ENCODE measurements around the gene BICD2. TPM values are rescaled to one million over a fixed set of nuclear protein-coding genes. Genes with fewer than 3 reads are reported as not detected.

BICD2 gene
- total and polyA plus RNA-seq, 4 donors, result 2.5 to 16.0 (median 11.2) TPM

- peaks cover 0 to 9% (median 4%) of the 10 kb centered on the region in 4 donors for H3K4me1 ChIP-seq (ENCODE audit: control insufficient read depth in 4 of 4, insufficient read depth in 4 of 4, low read length in 3 of 4)
Observed at GRCh38 chr9:92745331-92745730, 19.3 kb downstream of the BICD2 start.

DNA sequence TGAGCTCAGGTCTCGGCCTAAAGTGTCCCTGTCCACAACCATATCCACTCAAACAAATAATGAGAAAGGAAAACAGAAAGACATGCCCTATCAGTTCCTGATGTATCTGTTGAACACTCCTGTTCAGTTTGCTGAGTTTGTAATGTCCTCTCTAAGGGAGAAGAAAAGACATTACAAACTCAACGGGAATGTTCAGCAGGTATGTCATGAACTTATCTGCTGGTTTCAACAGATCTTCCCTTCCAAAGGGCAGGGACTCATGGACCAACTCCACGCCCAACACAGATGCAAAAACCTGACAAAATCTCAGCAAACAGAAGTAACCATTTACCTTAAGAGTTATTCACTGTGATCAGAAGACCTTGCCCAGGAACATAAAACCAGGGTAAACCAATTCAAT is 23.7 kb downstream of the BICD2 start:
- WGBS, result 72% methylated on average over 3 of the region's 3 CpGs
- Histone ChIP-seq H3K27ac (ENCODE audit: low read depth in 1 of 2, low read length in 2 of 2) (peak overlapping the region; percentile 56 to 73), H3K9me3 (ENCODE audit: control insufficient read depth in 4 of 4, low read length in 3 of 4) (no peaks in the 10 kb centered on the region), H3K27me3 (ENCODE audit: control insufficient read depth in 4 of 4, insufficient read depth in 4 of 4, low read length in 3 of 4) (no peaks in the 10 kb centered on the region), H3K9ac (ENCODE audit: low read depth in 1 of 2, low read length in 2 of 2) (no peak overlapping the region), H3K36me3 (ENCODE audit: control insufficient read depth in 4 of 4, insufficient read depth in 3 of 4, low read depth in 1 of 4, low read length in 3 of 4) (no peaks in the 10 kb centered on the region), H3K4me1 (ENCODE audit: control insufficient read depth in 4 of 4, insufficient read depth in 4 of 4, low read length in 3 of 4) (peaks cover 0 to 8% (median 1%) of the 10 kb centered on the region in 4 donors), H3K4me3 (ENCODE audit: low read depth in 1 of 3, low read length in 3 of 3) (no peak overlapping the region)
- no peak for DNase-seq (ENCODE audit: low spot score)
- no peak for TF ChIP-seq GABPA (IDR thresholded peaks at IDR 0.05 in 1 of 2, conservative IDR thresholded peaks at IDR 0.05 in 1 of 2)
- no peak for TF ChIP-seq JUND (IDR thresholded peaks at IDR 0.05)
- TF ChIP-seq MAX (IDR thresholded peaks at IDR 0.05), result no peak
- TF ChIP-seq HNF4G (IDR thresholded peaks at IDR 0.05), result no peak
- TF ChIP-seq TAF1 (conservative IDR thresholded peaks at IDR 0.05), result no peak
- TF ChIP-seq, protein P1, sequence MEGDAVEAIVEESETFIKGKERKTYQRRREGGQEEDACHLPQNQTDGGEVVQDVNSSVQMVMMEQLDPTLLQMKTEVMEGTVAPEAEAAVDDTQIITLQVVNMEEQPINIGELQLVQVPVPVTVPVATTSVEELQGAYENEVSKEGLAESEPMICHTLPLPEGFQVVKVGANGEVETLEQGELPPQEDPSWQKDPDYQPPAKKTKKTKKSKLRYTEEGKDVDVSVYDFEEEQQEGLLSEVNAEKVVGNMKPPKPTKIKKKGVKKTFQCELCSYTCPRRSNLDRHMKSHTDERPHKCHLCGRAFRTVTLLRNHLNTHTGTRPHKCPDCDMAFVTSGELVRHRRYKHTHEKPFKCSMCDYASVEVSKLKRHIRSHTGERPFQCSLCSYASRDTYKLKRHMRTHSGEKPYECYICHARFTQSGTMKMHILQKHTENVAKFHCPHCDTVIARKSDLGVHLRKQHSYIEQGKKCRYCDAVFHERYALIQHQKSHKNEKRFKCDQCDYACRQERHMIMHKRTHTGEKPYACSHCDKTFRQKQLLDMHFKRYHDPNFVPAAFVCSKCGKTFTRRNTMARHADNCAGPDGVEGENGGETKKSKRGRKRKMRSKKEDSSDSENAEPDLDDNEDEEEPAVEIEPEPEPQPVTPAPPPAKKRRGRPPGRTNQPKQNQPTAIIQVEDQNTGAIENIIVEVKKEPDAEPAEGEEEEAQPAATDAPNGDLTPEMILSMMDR (IDR thresholded peaks at IDR 0.05; ENCODE audit: low read depth, low read length, missing input control), result no peak
- TF ChIP-seq, protein P2, sequence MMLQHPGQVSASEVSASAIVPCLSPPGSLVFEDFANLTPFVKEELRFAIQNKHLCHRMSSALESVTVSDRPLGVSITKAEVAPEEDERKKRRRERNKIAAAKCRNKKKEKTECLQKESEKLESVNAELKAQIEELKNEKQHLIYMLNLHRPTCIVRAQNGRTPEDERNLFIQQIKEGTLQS (IDR thresholded peaks at IDR 0.05), result no peak
- no peak for TF ChIP-seq REST (IDR thresholded peaks at IDR 0.05)
- no peak for TF ChIP-seq FOXA1 (IDR thresholded peaks at IDR 0.05)

More at GRCh38 chr9:92745331-92745730, 19.3 kb downstream of the BICD2 start:
- H3K27me3 ChIP-seq (ENCODE audit: control insufficient read depth in 4 of 4, insufficient read depth in 4 of 4, low read length in 3 of 4), result no peaks in the 10 kb centered on the region
- H3K9me3 ChIP-seq (ENCODE audit: control insufficient read depth in 4 of 4, low read length in 3 of 4), result no peaks in the 10 kb centered on the region
- 90% methylated on average over 4 of the region's 4 CpGs for WGBS
- DNase-seq (ENCODE audit: low spot score), result no peak
- H3K27ac ChIP-seq (ENCODE audit: low read depth in 1 of 2, low read length in 2 of 2), result no peak overlapping the region
- no peaks in the 10 kb centered on the region for H3K36me3 ChIP-seq (ENCODE audit: control insufficient read depth in 4 of 4, insufficient read depth in 3 of 4, low read depth in 1 of 4, low read length in 3 of 4)
- TF ChIP-seq, protein P1 (IDR thresholded peaks at IDR 0.05; ENCODE audit: low read depth, low read length, missing input control), result no peak
- no peak for TF ChIP-seq HNF4A (conservative IDR thresholded peaks at IDR 0.05)
- TF ChIP-seq RXRA (IDR thresholded peaks at IDR 0.05), result no peak
- TF ChIP-seq REST (IDR thresholded peaks at IDR 0.05), result no peak
- no peak for TF ChIP-seq SP1 (IDR thresholded peaks at IDR 0.05)
- TF ChIP-seq, protein P2 (IDR thresholded peaks at IDR 0.05), result no peak
- TF ChIP-seq MAX (IDR thresholded peaks at IDR 0.05), result no peak
- no peak for TF ChIP-seq YY1 (IDR thresholded peaks at IDR 0.05)
- no peak for TF ChIP-seq JUND (IDR thresholded peaks at IDR 0.05)
- H3K9ac ChIP-seq (ENCODE audit: low read depth in 1 of 2, low read length in 2 of 2), result no peak overlapping the region
- H3K4me3 ChIP-seq (ENCODE audit: low read depth in 1 of 3, low read length in 3 of 3), result no peak overlapping the region
